GM18520 (cell line): ENCODE measurements around the gene NMRK1.

ENCODE experiments used
- ATAC-seq: cut with Tn5 transposase; IDR thresholded peaks from one replicate; pipeline ENCODE4 v1.9.1; 2021; ENCODE audit not compliant: unreplicated experiment

NMRK1 gene

DNA sequence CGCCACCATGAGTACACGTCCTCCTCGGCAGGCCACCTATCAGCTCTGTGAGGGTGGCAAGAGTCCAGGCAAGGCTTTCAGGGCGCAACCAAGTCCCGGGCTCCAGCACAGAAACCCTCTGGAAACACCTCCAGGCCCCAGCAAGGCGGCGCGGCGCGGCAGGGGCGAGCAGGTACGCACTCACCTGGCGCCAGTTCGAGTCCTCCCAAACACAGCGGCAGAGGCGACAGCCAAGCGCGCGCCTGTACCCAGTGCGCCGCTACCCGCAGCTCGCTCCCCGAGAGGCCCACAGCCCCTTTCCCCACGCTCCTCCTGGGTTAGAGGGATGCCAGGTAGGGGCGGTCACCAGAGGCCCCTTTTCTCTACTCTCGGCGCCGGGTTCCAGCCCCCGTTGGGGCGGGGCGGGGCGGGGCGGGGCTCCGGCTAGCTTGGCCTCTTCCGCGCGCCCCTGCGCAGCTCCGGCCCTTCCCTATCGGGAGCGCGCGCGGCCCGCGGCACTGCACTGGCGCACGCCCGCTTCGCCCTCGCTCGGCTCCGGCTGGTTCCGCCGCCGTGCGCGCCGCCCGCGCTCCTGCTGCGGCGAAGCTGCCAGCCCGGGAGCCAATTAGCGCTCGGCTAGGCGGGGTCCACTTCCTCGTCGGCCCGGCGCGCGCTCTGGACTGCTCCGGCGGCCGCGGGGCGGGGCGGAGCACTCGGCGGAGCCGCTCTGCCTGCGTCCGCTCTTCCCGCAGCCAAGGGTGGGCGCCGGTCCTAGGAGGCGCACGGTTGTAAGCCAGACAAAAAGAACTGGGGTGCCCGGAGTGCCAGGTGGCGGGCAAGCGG, at the start of gene NMRK1, which contains the start of gene OSTF1:
NMRK1 (minus strand) TSS at position 332 of the 822 bp plus-strand sequence. CDS start 5,040 bp downstream, outside the sequence.
OSTF1 (plus strand) TSS at position 691 of the 822 bp plus-strand sequence. CDS start 179 bp downstream, outside the sequence.
- ATAC-seq = peak; percentile 90

- no peak for ATAC-seq
Measured at GRCh38 chr9:75134495-75134894, 46.5 kb upstream of the NMRK1 start.

DNA sequence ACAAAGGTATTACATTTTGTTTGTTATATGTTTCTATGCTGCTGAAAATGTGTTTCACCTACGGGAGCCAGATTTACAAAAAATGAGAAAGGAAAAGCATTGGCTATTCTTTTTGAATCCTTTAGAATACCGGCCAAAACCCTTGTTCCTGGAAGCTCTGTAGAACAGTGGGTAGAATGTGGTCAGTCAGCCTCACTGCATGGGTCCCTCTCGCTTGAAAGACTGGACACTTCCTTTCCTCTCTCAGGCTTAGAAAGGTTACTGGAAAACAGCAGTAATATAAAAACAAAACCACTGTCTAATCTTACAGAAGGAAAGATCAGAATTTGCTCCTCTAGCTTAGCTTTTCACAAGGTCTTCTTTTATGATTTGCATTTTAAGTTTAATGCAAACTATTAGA, 45.4 kb upstream of the NMRK1 start:
- no peak for ATAC-seq

DNA sequence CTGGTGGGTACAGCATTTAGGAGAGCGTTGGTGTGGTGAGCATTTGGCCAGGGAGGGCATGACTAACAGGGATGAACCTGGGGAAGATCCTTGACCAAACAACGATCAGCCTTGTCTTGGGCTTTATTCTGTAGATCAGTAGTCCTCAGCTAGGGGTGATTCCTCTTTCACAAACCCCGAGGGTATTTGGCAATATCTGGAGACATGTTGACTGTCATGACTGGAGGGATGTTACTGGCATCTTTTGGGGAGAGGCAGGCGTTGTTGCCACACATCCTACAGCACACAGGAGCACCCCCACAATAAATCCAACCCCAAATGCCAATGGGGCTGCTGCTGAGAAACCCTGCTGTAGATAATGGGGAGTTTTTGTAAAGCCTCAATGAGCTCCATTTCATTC, 44.3 kb upstream of the NMRK1 start:
- ATAC-seq = no peak

DNA sequence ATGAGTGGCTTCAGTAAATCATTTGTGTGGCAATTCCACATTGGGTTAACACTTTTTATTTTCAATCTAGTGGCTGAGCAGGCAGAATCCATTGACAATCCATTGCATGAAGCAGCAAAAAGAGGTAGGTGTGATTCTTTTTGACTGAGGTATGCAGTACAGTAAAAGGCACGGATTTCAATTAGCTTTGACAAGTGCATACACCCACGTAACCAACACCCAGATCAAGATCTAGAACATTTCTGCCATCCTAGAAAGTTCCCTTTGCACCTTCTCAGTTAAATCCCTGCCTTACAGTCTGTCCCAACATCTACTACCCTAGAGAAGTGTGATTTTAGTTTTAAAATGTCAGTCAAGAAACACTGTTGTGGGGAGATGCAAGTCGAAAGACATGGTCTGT, 43.7 kb upstream of the NMRK1 start:
- no peak for ATAC-seq

DNA sequence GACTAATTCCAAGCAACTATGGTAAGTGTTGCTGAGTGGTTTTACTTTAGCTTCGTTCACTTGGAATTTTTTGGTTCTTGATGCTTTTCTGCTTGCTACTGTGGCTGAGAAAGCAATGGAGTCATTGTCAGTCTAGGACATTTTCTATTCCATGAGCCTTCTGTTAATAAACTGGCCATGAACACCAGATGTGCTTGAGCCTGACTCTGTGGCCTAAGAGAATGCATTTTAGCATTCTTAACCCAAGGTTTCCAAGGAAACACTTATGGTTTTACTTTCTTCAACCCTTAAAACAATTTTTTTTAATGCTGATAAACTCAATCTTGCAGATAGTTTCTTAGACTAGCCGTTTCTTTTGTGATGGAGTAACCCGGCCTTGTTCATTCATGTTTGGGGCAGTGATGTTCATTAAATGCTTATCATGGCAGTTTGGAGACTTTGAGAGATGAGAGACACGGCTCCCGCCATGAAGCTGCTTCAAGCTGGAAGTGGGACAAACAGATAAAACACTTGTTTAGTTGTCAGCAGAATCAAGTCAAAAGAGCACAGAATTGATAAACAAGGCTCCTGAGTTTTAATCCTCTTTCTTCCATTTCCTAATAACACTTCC, 42.8 kb upstream of the NMRK1 start:
- ATAC-seq = no peak

GRCh38 chr9:75130172-75130571, 42.2 kb upstream of the NMRK1 start:
- ATAC-seq = no peak

- ATAC-seq = no peak
Measured at GRCh38 chr9:75128535-75128934, 40.6 kb upstream of the NMRK1 start.

DNA sequence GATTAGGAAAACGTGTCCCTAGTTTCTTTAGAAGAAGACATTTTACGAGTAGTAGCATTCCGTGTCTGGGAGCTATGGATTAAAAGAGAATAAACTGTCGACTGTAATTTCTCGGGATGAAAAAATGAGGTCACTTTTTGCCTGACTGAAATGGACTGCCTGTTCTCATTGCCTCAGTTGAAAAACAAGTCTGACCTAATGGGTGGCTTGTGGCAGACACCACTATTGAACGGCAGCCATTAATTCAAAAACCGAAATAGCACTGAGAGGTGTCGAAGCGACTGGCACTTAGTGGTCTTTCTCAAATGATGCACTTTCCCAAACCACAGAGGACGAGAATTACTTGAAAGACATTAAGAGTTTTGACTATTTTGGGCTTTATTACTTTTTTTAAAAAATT, 35.7 kb upstream of the NMRK1 start:
- no peak for ATAC-seq

GRCh38 chr9:75121914-75122558, 34.1 kb upstream of the NMRK1 start:
- ATAC-seq = no peak

GRCh38 chr9:75120686-75121085, 32.7 kb upstream of the NMRK1 start:
- ATAC-seq = no peak

DNA sequence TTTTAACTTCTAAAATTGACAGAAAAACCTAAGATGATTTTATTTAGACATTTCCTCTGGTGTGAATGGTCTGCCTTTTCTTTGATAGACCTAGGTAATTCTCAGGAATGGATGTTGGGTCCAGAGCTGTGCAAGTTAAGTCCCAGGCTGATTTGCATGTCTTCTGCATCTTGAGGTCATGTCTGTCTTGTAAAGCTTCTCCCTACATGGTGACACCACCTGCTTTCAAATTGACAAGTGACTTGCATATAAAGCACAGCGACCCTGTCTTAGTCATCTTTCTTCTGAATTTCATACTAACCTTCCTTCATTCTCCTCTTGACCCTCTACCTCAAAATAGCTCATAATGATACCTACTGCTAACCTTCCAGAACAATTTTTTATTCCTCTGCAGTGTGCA, 29.6 kb upstream of the NMRK1 start:
- ATAC-seq = peak; percentile 51

- ATAC-seq = no peak
Measured at GRCh38 chr9:75116306-75116705, 28.4 kb upstream of the NMRK1 start.

DNA sequence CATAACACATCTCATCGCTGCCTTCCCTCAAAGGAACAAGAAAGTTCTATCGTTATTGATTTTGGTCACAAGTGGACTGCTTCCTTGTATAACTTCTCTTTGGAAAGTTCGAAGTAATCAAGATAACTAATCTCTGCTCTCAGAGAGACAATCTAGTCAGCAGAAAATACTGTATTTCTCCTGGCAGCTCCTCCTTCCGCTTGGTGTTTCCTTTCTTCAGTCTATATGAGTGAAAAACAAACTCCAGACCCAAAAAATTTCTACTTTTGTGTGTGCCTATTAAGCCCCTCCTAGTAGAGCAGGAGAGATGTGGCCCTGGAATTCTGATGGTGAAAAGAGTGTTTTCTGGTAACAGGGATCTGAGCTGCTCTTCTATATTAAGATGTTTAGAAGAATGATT, 24.8 kb upstream of the NMRK1 start:
- ATAC-seq = no peak

GRCh38 chr9:75111019-75111622, 23.2 kb upstream of the NMRK1 start:
- no peak for ATAC-seq

DNA sequence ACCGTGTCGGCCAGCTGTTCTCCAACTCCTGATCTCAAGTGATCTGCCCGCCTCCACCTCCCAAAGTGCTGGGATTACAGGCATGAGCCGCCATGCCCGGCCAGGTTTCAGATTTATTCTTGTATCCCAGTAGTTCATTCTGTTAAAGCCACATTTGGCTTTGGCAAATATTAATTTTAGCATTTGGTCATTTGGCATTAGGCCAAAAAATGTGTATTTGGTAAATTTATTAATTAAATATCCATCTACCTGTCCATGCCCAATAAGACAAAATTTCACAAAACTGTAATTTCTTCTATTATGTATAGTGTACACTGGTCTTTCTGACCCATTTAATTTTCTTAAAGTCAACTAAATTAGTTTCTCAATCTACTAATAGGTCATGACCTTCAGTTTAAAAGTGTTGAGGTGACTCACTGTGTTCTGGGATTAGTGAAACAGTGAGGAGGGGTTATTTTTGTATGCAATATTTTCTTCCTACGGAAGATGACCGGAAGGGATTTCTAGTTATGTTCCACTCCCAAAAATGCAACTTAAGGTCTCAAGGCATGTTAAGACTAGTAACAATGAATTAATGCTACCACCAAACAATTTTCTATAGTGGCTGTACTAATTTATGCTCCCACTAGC, 21.4 kb upstream of the NMRK1 start:
- no peak for ATAC-seq

GRCh38 chr9:75108571-75108970, 20.6 kb upstream of the NMRK1 start:
- ATAC-seq = no peak

DNA sequence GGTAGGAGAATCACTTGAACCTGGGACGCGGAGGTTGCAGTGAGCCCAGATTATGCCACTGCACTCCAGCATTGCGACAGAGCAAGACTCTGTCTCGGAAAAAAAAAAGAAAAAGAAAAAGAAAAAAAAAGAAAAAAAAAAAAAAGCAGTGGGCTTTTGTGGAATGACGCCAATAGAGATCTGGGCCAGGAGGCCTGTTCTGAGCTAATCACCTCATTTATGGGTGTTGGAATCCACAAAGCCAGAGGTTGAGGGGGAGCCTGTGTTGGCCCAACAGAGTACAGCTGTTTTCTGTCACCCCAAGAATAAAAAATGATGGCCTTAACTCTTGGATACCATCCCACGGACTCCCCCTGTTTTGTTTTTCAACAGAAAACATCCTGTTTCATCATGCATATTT, 18.9 kb upstream of the NMRK1 start:
- no peak for ATAC-seq

- no peak for ATAC-seq
Measured at GRCh38 chr9:75105841-75106240, 17.9 kb upstream of the NMRK1 start.

- ATAC-seq = no peak
Measured at GRCh38 chr9:75105019-75105540, 17.1 kb upstream of the NMRK1 start.

GRCh38 chr9:75104607-75105006, 16.7 kb upstream of the NMRK1 start:
- ATAC-seq = no peak
